ENCODE measurements around the gene ARID1A. TPM values are rescaled to one million over a fixed set of nuclear protein-coding genes. Genes with fewer than 3 reads are reported as not detected.

ARID1A gene
- total and polyA plus RNA-seq, 8 donors = 9.9 to 74.2 (median 45.3) TPM

DNA sequence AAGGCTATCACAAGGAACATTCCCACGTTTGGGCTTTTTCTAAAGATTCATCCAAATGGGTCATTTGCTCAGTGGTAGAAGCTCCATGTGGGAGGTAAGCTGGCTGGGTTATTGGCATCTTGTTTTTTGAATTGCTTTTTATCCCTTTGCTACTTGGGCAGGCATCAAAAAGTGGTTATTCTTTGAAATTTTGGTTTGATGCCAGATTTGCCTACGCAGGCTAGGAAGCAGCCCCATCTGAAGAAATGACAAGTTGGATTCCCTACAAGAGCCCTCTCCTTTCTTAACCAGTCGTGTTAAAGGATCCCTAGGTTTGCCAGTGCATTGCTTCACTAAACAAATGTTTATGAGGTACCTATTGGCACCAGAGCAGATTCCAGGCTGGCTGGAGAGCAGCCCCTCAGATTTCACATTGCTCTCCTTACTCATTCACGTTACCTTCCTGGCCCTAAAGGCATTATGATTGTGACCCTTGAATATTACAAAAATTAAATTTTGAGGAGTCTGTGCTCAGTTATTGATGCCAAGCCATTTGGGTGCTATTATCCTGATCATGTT, 38.8 kb downstream of the ARID1A start:
- Histone ChIP-seq H3K27ac (peak overlapping the region in 1 of 5 donors; percentile 11), H3K4me3 (no peak overlapping the region), H3K36me3 (peaks cover 71 to 100% (median 96%) of the 10 kb centered on the region in 4 donors), H3K4me1 (peaks cover 13 to 49% (median 34%) of the 10 kb centered on the region in 4 donors), H3K27me3 (no peaks in the 10 kb centered on the region), H3K9me3 (no peaks in the 10 kb centered on the region)
- intact Hi-C loops (cut with DNase I; ENCODE audit: low total_unique reads) = no loop called here
- no peak for DNase-seq
- no peak for TF ChIP-seq POLR2AphosphoS5 (IDR thresholded peaks at IDR 0.05)
- no peak for TF ChIP-seq POLR2A (IDR thresholded peaks at IDR 0.05)
- TF ChIP-seq EP300 (IDR thresholded peaks at IDR 0.05) = no peak
- TF ChIP-seq CTCF (IDR thresholded peaks at IDR 0.05) = no peak
- WGBS, 5 donors = 47 to 60% (median 50%) methylated on average over 4 of the region's 4 CpGs

- no peak for DNase-seq
- Histone ChIP-seq H3K36me3 (peaks cover 39 to 91% (median 78%) of the 10 kb centered on the region in 4 donors), H3K9me3 (no peaks in the 10 kb centered on the region), H3K4me3 (no peak overlapping the region), H3K27me3 (no peaks in the 10 kb centered on the region), H3K4me1 (peaks cover 15 to 66% (median 44%) of the 10 kb centered on the region in 4 donors), H3K27ac (peak overlapping the region in 3 of 5 donors; percentile 9 to 57 (median 20))
- 61 to 84% (median 64%) methylated on average over 4 of the region's 4 CpGs for WGBS, 5 donors
- intact Hi-C loops (cut with DNase I; ENCODE audit: low total_unique reads) = no loop called here
- TF ChIP-seq EP300 (IDR thresholded peaks at IDR 0.05) = no peak
- no peak for TF ChIP-seq CTCF (IDR thresholded peaks at IDR 0.05)
- TF ChIP-seq POLR2A (IDR thresholded peaks at IDR 0.05) = no peak
- TF ChIP-seq POLR2AphosphoS5 (IDR thresholded peaks at IDR 0.05) = no peak
These were observed 43.6 kb downstream of the ARID1A start for GRCh38 chr1:26739329-26739914.

DNA sequence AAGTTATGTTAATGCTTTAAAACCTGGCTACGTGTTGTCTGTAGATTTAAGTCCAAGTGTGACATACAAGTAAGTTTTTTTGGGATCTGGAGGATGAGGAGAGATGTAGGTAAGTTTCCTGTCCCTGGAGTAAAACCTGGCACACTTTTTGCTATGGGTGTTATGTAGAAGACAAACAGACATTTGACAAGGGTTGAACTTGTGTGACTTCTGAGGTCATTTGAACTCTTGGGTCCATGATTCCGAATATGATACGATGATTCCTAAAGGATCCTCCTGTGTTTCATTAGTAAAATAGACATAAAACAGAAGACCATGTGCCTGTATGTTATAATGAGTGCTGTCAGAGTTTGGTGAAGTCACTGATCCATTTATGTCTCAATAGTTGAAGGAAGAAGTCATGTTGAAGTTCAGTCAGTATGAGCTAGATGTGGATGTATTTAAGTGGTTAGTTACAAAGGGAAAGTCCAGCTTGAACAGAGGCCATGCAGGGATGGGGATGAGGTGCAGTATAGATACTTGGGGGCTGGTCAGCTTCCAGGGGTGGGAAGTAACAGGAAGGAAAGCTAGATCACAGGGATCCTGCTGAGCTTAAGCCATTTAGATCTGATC, 44.3 kb downstream of the ARID1A start:
- Histone ChIP-seq H3K36me3 (peaks cover 36 to 90% (median 75%) of the 10 kb centered on the region in 4 donors), H3K27ac (peak overlapping the region in 4 of 5 donors; percentile 9 to 57 (median 20)), H3K27me3 (no peaks in the 10 kb centered on the region), H3K4me3 (no peak overlapping the region), H3K9me3 (no peaks in the 10 kb centered on the region), H3K4me1 (peaks cover 15 to 68% (median 48%) of the 10 kb centered on the region in 4 donors)
- DNase-seq = no peak
- TF ChIP-seq POLR2AphosphoS5 (IDR thresholded peaks at IDR 0.05) = no peak
- no peak for TF ChIP-seq EP300 (IDR thresholded peaks at IDR 0.05)
- no peak for TF ChIP-seq CTCF (IDR thresholded peaks at IDR 0.05)
- no peak for TF ChIP-seq POLR2A (IDR thresholded peaks at IDR 0.05)
- 66 to 84% (median 68%) methylated on average over 3 of the region's 3 CpGs for WGBS, 5 donors
- intact Hi-C loops (cut with DNase I; ENCODE audit: low total_unique reads) = no loop called here

DNA sequence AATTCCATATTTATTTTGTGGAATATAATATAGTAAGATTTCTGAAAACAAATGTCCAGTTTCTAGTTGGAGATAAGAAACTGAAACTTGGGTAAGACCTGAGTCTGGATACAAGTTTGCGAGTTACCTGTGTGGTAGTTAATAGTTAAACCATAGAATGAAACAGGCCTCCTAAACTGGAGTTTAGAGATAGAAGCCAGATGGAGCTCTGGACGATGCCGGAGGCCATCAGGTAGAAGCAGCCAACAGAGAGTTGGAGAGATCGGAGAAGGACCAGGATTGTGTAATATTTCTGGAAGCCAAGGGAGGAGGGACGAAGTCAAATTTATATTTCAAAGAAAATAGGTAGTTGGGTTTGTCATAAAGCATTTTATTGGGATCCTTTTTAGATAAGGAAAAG, 45.1 kb downstream of the ARID1A start:
- DNase-seq = no peak
- H3K4me1 ChIP-seq = peaks cover 15 to 70% (median 53%) of the 10 kb centered on the region in 4 donors
- peaks cover 34 to 90% (median 72%) of the 10 kb centered on the region in 4 donors for H3K36me3 ChIP-seq
- H3K27ac ChIP-seq = peak overlapping the region in 2 of 5 donors; percentile 30 to 57
- no peaks in the 10 kb centered on the region for H3K27me3 ChIP-seq
- no peak overlapping the region for H3K4me3 ChIP-seq
- TF ChIP-seq EP300 (IDR thresholded peaks at IDR 0.05) (no peak), POLR2A (IDR thresholded peaks at IDR 0.05) (no peak), CTCF (IDR thresholded peaks at IDR 0.05) (no peak), POLR2AphosphoS5 (IDR thresholded peaks at IDR 0.05) (no peak)
- WGBS, 5 donors = 42 to 60% (median 46%) methylated on average over 5 of the region's 5 CpGs
- no peaks in the 10 kb centered on the region for H3K9me3 ChIP-seq
- intact Hi-C loops (cut with DNase I; ENCODE audit: low total_unique reads) = no loop called here

Measured in stomach (tissue), 9 donors.